Myometrial cell (primary cell): ENCODE data around the gene MT1F. TPM values are rescaled to one million over a fixed set of nuclear protein-coding genes. Genes with fewer than 3 reads are reported as not detected.

ENCODE experiments used
- total RNA-seq: library from RNA; depleted of rRNA; stranded (reverse); fragments of >200 nt; gene quantifications from 2 replicates; pipeline ENCODE4 v1.2.3, GENCODE V29; 2015

MT1F gene
- 6.2 TPM in 1 of 2 replicates, not detected in the other for total RNA-seq

DNA sequence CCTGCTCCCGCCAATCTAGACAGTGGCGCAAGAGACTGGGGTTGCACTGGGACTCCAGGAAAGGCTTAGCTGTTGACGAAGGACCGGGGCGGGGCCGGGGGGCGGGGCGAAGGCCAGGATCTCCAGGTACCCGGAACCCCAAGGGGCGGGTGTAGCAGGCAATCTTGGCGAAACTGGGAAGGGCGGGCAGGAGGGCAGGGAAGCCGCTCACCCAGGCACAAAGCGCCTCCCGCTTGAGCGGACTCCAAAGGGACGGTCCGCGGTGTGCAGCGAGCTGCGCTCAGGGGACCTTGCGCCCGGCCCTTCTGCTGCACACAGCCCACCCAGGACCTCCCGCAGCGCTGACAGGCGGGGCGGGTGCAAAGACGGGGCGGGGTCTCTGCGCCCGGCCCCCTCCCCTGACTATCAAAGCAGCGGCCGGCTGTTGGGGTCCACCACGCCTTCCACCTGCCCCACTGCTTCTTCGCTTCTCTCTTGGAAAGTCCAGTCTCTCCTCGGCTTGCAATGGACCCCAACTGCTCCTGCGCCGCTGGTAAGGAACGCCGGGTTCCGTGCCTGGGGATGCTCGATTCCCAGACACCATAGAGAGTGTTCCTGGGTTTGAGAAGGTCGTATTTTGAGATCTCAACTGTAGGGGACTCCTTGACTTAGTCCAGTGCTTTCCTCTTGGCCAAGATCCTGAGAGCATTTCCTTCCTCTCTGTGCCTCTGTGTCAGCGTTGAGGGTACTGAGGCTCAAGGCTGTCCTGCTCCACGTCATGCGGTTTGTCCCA lies at the start of gene MT1F:
Gene MT1F, plus strand, starts transcription at position 405 of the 772 bp plus-strand sequence. Its CDS starts 100 bp downstream, at position 505.

DNA sequence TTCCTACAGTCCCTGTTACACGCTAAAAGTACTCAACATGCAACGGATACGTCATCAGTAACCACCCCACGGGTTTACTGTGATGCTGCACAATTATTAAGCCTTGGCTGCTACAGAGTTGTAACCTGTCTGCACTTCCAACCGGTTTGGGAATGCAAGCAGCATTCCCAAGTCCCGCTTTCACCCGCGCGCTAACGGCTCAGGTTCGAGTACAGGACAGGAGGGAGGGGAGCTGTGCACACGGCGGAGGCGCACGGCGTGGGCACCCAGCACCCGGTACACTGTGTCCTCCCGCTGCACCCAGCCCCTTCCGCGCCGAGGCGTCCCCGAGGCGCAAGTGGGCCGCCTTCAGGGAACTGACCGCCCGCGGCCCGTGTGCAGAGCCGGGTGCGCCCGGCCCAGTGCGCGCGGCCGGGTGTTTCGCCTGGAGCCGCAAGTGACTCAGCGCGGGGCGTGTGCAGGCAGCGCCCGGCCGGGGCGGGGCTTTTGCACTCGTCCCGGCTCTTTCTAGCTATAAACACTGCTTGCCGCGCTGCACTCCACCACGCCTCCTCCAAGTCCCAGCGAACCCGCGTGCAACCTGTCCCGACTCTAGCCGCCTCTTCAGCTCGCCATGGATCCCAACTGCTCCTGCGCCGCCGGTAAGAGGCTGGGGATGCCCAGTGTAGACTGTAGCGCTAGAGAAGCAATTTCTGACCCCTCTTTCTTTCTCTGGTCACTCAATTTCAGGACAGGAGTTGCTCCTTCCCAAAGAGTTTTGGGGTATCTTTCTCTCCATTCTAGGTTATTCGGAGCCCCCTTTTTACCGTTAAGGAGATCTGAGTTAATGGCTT lies 49.5 kb upstream of the MT1F start, which contains the start of gene MT2A:
Gene MT2A, plus strand, starts transcription at position 542 of the 833 bp plus-strand sequence. Its CDS starts 72 bp downstream, at position 614.

DNA sequence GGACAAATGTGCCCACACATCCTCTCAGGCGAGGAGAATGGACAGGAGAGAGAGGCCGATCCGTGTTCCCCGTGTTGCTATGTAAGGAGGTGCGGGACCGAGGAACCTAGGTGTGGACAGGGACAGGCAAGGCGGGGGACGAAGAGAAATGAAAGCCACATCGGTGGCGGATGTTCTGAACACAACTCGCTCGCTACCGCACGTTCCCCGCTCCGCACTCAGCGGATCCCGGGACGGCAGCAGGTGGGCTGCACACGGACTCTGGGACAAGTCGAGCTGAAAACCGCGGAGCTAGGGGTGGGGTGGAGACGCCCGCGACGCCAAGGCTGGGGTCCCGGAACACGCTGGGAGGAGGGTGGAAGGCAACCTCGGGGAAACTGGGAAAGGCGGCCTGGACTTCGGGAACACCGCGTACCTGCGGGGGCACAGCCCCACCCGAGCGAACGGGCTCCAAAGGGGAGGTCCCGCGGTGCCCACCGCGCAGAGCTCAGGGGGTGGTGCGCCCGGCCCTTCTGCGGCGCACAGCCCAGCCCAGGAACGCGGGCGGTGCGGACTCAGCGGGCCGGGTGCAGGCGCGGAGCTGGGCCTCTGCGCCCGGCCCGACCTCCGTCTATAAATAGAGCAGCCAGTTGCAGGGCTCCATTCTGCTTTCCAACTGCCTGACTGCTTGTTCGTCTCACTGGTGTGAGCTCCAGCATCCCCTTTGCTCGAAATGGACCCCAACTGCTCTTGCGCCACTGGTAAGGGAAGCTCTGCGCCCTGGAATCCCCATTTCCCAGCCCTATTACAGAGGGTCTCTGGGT lies 32.4 kb upstream of the MT1F start, which contains the start of gene MT1E:
Gene MT1E, plus strand, starts transcription at position 642 of the 803 bp plus-strand sequence. Its CDS starts 71 bp downstream, at position 713.

DNA sequence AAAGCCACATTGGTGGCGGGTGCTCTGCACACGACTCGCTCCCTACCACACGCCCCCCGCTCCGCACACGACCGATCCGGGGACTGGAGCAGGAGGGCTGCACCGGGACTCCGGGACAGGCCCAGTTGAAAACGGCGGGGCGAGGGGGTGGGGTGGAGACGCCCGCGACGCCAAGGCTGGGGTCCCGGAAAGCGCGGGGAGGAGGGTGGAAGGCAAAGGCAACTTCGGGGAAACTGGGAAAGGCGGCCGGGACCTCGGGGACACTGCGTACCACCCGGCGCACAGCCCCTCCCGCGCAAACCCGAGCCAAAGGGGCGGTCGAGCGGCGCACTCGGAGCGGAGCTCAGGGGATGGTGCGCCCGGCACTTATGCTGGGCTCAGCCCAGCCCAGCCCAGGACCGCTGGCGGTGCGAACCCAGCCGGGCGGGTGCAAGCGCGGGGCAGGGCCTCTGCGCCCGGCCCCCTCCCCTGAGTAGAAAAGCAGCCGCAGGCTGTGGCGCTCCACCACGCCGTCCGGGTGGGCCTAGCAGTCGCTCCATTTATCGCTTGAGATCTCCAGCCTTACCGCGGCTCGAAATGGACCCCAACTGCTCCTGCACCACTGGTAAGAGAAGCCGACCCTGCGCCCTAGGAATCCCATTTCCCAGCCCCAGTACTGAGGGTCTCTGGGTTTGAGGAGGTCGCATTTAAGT lies 25.5 kb upstream of the MT1F start, which contains the start of gene MT1M:
Gene MT1M, plus strand, starts transcription at position 504 of the 692 bp plus-strand sequence. Its CDS starts 73 bp downstream, at position 577.

DNA sequence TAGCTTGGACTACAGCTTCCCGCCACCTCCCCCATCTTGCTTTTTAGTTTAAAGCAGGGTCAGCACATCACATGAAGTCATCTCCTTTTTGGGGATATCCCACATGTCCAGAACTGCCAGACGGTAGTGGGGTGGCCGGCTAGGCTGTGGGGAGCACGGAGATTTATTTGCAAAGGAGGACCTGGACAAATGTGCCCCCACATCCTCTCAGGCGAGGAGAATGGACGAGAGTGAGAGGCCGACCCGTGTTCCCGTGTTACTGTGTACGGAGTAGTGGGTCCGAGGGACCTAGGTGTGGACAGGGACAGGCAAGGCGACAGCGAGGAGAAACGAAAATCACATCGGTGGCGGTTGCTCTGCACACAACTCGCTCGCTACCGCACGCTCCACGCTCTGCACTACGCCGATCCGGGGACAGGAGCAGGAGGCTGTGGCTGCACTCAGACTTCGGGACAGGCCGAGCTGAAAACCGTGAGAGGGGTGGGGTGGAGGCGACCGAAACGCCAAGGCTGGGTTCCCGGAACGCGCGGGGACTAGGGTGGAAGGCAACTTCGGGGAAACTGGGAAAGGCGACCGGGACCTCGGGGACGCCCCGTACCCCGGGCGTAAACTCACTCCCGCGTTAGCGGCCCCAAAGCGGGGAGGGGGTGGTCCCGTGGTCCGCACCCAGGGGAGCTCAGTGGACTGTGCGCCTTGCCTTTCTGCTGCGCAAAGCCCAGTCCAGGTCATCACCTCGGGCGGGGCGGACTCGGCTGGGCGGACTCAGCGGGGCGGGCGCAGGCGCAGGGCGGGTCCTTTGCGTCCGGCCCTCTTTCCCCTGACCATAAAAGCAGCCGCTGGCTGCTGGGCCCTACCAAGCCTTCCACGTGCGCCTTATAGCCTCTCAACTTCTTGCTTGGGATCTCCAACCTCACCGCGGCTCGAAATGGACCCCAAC lies 19.7 kb upstream of the MT1F start, which contains the start of gene MT1A:
Gene MT1A, plus strand, starts transcription at position 853 of the 937 bp plus-strand sequence. Its CDS starts 73 bp downstream, at position 926.

DNA sequence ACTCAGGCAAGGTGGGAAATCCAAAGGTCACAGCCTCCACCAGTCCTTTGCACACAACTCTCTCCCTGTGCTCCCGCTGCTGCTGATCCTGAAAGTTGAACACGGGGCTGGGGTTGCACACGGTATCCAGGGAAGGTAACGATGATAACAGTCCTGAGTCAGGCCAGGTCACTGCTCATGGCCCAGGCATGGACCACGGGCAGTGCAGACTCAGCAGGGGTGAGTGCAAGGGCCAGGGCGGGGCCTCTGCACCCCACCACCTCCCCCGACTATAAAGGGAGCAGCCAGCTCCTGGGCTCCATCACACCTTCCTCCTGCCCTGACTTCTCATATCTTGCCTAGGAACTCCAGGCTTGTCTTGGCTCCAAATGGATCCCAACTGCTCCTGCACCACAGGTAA lies 6.2 kb upstream of the MT1F start, which contains the start of gene MT1B:
Gene MT1B, plus strand, starts transcription at position 301 of the 400 bp plus-strand sequence. Its CDS starts 68 bp downstream, at position 369.

DNA sequence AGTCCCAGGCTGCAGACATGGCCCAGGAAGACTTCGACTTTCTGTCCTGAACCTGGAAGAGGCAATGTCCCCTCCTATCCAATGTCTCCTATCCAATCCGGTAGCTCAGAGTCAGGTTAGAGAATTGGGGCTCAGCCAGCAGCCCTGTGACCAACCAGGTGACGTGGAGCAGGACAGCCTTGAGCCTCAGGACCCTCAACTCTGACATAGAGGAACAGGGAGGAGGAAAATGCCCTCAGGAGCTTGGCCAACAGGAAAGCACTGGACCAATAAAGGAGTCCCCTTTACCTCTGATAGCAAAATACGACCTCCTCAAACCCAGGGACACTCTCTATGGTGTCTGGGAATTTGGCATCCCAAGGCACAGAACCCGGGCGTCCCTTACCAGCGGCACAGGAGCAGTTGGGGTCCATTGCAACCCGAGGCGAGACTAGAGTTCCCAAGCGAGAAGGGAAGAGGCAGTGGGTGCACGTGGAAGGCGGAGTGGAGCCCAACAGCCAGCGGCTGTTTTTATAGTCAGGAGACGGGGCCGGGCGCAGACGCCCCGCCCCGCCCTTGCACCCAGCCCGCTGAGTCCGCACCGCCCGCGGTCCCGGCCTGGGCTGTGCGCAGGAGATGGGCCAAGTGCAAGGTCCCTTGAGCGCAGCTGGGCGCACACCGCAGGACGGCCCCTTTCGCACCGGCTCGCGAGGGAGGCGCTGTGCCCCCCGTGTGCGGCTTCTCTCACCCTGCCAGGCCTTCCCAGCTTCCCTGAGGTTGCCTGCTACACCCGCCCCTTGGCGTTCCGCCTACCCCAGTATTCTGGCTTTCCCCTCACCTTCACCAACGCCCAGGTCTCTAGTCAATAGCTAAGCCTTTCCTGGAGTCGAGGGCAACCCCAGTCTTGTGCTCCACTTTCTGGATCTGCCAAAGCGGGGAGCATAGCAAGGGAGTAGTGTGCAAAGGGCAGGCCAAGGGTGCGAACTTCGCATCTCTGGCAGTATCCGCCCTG lies 10.1 kb downstream of the MT1F start, which contains the start of gene MT1G:
Gene MT1G, minus strand, starts transcription at position 485 of the 991 bp plus-strand sequence. Its CDS starts 72 bp downstream, at position 413.

DNA sequence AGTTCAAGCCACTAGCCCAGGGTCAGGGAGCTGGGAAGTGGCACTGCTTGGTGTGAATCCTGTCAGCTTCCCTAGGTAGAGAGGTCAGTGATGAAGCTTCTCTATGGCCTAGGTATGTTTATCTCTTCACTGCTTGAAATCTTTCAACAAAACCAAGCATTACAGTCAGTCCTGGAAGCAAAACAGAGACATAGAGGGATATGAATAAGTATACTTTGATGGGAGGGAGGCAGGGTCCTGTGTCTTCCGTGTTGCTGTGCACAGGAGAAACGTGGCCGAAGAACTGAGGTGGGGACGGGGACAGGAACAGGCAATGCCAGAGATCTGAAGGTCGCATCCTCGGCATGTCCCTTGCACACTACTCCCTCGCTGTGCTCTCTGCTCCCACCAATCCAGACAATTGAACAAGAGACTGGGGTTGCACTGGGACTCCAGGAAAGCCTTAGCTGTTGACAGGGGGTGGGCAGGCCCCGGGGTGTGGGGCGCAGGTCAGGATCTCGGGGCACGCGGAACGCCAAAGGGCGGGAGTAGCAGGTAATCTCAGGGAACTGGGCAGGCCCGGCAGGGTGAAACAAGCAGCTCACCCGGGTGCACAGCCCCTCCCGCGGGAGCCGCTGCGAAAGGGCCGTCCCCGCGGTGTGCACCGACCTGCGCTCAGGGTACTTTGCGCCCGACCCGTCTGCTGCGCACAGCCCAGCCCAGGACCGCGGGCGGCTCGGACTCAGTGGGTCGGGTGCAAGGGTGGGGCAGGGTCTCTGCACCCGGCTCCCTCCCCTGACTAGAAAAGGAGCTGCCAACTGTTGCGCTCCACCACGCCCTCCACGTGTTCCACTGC lies 11.5 kb downstream of the MT1F start, which contains the start of gene MT1H:
Gene MT1H, plus strand, starts transcription at position 810 of the 835 bp plus-strand sequence. CDS start 71 bp downstream, outside the sequence.

DNA sequence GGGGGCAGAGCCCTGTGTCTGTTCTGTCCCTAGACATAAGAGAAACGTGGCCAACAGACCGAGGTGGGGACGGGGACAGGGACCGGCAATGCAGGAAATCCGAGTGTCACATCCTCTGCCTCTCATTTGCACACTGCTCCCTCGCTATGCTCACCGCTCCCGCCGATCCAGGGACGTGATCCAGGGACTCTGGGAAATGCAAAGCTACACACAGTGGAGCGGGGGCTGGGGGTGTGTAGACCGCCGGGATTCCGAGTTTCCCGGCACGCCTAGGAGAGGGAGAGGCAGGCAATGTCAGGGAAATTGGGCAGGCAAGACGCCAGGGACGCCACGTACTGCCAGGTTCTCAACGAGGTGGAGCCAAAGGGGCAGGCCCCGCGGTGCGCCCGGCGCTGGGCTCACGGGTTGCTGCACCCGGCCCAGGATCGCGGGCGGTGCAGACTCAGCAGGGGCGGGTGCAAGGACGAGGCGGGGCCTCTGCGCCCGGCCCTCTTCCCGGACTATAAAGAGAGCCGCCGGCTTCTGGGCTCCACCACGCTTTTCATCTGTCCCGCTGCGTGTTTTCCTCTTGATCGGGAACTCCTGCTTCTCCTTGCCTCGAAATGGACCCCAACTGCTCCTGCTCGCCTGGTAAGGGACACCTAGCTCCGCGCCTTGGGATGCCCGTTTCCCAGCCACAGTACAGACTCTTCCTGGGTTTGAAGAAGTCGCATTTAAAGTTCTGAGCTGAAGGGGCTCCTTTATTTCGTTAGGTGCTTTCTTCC lies 24.4 kb downstream of the MT1F start, which contains the start of gene MT1X:
Gene MT1X, plus strand, starts transcription at position 532 of the 764 bp plus-strand sequence. Its CDS starts 71 bp downstream, at position 603.

Other genes starting within 250 kb of the MT1F start
- gene AMFR, start 232.4 kb upstream of the MT1F start, total RNA-seq, result 123 and 152 TPM in 2 replicates
- gene NUDT21, start 206.6 kb upstream of the MT1F start, total RNA-seq, result 56.5 and 105 TPM in 2 replicates
- 38.3 and 101 TPM in 2 replicates for gene OGFOD1, start 206.4 kb upstream of the MT1F start, total RNA-seq
- gene BBS2, start 137.9 kb upstream of the MT1F start, total RNA-seq, result 47.3 and 61.5 TPM in 2 replicates
- not detected in 2 replicates for gene MT4, start 92.9 kb upstream of the MT1F start, total RNA-seq
- not detected in 2 replicates for gene MT3, start 68.4 kb upstream of the MT1F start, total RNA-seq
- gene MT2A, start 49.4 kb upstream of the MT1F start, total RNA-seq, result 392 and 575 TPM in 2 replicates
- gene MT1E, start 32.2 kb upstream of the MT1F start, total RNA-seq, result 146 and 173 TPM in 2 replicates
- 9.0 and 9.8 TPM in 2 replicates for gene MT1M, start 25.3 kb upstream of the MT1F start, total RNA-seq
- 15.6 and 38.3 TPM in 2 replicates for gene MT1A, start 19.3 kb upstream of the MT1F start, total RNA-seq
- gene MT1B, start 6.1 kb upstream of the MT1F start, total RNA-seq, result not detected in 2 replicates
- 57.4 and 95.7 TPM in 2 replicates for gene MT1G, start 10.1 kb downstream of the MT1F start, total RNA-seq
- 6.9 and 10.5 TPM in 2 replicates for gene MT1H, start 11.9 kb downstream of the MT1F start, total RNA-seq
- 31.7 and 83.9 TPM in 2 replicates for gene MT1X, start 24.5 kb downstream of the MT1F start, total RNA-seq
- gene NUP93, start 72.2 kb downstream of the MT1F start, total RNA-seq, result 66.5 and 81.6 TPM in 2 replicates
- not detected in 2 replicates for gene SLC12A3, start 207.2 kb downstream of the MT1F start, total RNA-seq